Activated naive CD4-positive, alpha-beta T cell treated with anti-CD3 and anti-CD28 coated beads, Interleukin-2, amount 10 ng/mL, durations not matched to agents 7 days and 5 days (primary cell): Measurements from ENCODE around the gene AK9.

Experiments
- CTCF ChIA-PET: fragments of 350-600 bp; sonication (Branson Sonifier 250); formaldehyde crosslinking; loops from one replicate; lab custom pipeline; 2021; ENCODE audit warnings: antibody characterized with exemption; lab: Charles Lee
- DNase-seq: peaks from one replicate; pipeline ENCODE4 v3.0.0-alpha.2; 2020
- H3K27ac Mint-ChIP-seq: one replicate; pipeline ENCODE4 v1.8.0; 2021; ENCODE audit warnings: mild to moderate bottlenecking, moderate library complexity, mixed read lengths
- H3K27me3 Mint-ChIP-seq: one replicate; pipeline ENCODE4 v1.8.0; 2021; ENCODE audit warnings: mild to moderate bottlenecking, mixed read lengths
- H3K36me3 Mint-ChIP-seq: one replicate; pipeline ENCODE4 v1.8.0; 2021; ENCODE audit warnings: mixed read lengths
- H3K4me1 Mint-ChIP-seq: one replicate; pipeline ENCODE4 v1.8.0; 2021; ENCODE audit warnings: mixed read lengths
- H3K4me3 Mint-ChIP-seq: one replicate; pipeline ENCODE4 v1.8.0; 2021; ENCODE audit warnings: mild to moderate bottlenecking, moderate library complexity, mixed read lengths
- H3K9me3 Mint-ChIP-seq: one replicate; pipeline ENCODE4 v1.8.0; 2021; ENCODE audit warnings: mixed read lengths

AK9 gene

DNA sequence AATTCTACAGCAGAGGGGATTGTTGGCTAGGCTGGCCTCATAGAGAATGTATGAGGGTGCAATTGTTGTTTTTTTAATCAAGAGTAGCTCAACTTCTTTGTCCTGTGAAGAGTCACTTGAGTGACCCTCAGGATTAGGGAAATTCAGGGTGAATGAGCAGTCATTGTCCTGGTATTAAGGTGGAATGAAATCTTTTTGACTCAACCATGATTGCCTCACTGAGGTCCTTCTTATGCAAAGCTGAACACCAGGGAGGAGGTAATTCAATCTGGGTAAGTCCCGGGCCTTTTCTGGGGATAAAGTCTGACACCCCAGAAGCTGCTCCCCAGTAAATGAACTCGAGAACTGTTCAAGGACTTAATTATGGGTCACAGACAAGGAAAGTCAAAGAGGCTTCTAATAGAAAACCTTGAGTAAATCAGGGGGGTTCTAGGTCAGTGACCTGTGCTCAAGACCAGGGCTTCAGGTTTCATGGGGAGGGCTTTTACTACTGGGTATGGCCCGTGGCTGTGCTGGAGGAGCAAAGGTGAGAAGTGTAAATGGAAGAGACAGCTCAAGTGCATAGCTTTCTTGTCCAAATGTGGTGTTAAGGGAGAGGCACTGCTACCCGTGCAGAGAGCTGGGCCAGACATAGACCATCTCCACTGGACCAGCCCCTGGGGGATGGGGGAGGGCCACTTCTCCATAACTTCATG, 182.7 kb downstream of the AK9 start:
- H3K9me3 Mint-ChIP-seq = peaks cover 3% of the 10 kb centered on the region
- no peak for DNase-seq
- CTCF ChIA-PET = interaction anchor here (0.6 to 1.9 kb wide), 4 partner anchors 11 to 162 kb away, joined by 3 to 5 read pairs (median 4); partner anchors contain the start of gene ZBTB24
- H3K36me3 Mint-ChIP-seq = no peaks in the 10 kb centered on the region
- H3K27ac Mint-ChIP-seq = no peak overlapping the region
- peaks cover 19% of the 10 kb centered on the region for H3K27me3 Mint-ChIP-seq
- no peaks in the 10 kb centered on the region for H3K4me1 Mint-ChIP-seq
- no peak overlapping the region for H3K4me3 Mint-ChIP-seq

DNA sequence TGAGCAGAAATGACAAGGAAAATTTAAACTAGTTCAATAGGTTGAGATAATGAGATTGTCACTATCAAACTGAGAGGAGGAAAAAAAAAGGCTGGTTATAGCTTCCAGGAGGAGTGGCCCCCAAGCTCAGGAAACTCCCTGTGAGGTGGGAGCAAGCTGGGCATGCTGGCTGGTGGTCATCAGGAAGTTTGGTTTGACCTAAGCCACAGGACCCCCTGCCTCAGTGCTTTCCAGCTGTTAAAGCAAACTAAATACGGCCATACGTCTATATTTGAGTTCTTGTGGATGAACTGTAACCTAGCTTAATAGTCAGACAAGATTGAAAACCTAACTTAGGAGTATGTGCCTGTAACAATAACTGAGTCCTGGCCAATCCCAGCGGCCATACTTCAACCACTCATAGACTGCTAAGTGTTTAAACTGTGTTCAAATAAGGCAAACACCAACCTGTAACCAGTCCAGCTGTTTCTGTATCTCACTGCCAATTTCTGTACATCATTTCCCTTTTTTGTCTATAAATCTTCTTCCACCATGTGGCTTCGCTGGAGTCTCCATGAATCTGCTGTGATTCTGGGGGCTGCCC, 183.4 kb downstream of the AK9 start:
- H3K27me3 Mint-ChIP-seq = peaks cover 21% of the 10 kb centered on the region
- no peak overlapping the region for H3K27ac Mint-ChIP-seq
- CTCF ChIA-PET = interaction anchor here (0.6 to 1.9 kb wide), 3 partner anchors 10 to 161 kb away, joined by 3 to 5 read pairs (median 3); no protein-coding TSS in a partner anchor
- no peaks in the 10 kb centered on the region for H3K4me1 Mint-ChIP-seq
- H3K9me3 Mint-ChIP-seq = peaks cover 3% of the 10 kb centered on the region
- DNase-seq = no peak
- no peaks in the 10 kb centered on the region for H3K36me3 Mint-ChIP-seq
- H3K4me3 Mint-ChIP-seq = no peak overlapping the region

DNA sequence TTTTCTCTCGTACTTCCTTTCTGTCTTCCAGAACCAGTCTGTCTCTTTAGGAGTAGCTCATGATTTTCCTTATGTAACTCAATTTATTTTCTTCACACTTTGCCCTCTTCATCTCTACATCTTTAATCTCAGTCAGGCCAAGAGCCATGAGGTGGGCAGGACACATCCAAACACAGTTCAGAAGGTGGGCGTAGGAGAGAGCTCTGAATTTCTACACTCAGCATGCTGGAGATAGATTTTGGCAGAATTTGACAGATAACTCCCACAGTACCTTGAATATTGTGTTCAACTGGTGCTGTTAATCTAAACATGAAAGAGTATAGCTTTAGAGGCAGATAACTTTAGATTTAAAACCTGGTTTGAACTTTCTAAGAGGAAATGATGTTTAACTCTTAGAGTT, 184.2 kb downstream of the AK9 start:
- peaks cover 3% of the 10 kb centered on the region for H3K9me3 Mint-ChIP-seq

DNA sequence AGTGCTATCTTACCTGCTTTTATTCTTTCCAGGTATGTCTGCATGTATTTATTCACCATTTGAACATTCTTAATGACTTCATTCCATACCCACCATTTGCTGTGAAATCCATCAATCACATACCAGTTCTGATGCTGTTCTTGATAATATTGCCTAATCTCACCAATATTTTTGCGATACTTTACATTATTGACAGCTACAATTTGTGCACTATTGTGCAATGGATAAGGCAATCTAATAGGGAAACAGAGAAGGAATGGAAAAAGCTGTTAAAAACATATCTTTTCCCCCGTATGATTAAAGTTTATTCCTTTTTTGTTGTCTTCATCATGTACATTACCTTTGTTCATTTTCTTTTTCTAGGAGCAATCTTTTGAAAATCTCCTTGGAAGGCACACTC, 184.7 kb downstream of the AK9 start:
- Mint-ChIP-seq H3K9me3 (peaks cover 3% of the 10 kb centered on the region), H3K4me3 (no peak overlapping the region), H3K27me3 (peaks cover 21% of the 10 kb centered on the region), H3K4me1 (no peaks in the 10 kb centered on the region), H3K27ac (no peak overlapping the region), H3K36me3 (no peaks in the 10 kb centered on the region)
- no peak for DNase-seq
- CTCF ChIA-PET = interaction anchor here (1.1 to 1.9 kb wide), 2 partner anchors 9 to 45 kb away, joined by 3 to 5 read pairs; no protein-coding TSS in a partner anchor

More for the DNA sequence above, 184.2 kb downstream of the AK9 start:
- H3K4me3 Mint-ChIP-seq = no peak overlapping the region
- no peak overlapping the region for H3K27ac Mint-ChIP-seq
- peaks cover 21% of the 10 kb centered on the region for H3K27me3 Mint-ChIP-seq
- no peaks in the 10 kb centered on the region for H3K4me1 Mint-ChIP-seq
- DNase-seq = no peak
- no peaks in the 10 kb centered on the region for H3K36me3 Mint-ChIP-seq
- CTCF ChIA-PET = interaction anchor here (1.1 to 1.9 kb wide), 2 partner anchors 10 to 46 kb away, joined by 3 to 5 read pairs; no protein-coding TSS in a partner anchor

DNA sequence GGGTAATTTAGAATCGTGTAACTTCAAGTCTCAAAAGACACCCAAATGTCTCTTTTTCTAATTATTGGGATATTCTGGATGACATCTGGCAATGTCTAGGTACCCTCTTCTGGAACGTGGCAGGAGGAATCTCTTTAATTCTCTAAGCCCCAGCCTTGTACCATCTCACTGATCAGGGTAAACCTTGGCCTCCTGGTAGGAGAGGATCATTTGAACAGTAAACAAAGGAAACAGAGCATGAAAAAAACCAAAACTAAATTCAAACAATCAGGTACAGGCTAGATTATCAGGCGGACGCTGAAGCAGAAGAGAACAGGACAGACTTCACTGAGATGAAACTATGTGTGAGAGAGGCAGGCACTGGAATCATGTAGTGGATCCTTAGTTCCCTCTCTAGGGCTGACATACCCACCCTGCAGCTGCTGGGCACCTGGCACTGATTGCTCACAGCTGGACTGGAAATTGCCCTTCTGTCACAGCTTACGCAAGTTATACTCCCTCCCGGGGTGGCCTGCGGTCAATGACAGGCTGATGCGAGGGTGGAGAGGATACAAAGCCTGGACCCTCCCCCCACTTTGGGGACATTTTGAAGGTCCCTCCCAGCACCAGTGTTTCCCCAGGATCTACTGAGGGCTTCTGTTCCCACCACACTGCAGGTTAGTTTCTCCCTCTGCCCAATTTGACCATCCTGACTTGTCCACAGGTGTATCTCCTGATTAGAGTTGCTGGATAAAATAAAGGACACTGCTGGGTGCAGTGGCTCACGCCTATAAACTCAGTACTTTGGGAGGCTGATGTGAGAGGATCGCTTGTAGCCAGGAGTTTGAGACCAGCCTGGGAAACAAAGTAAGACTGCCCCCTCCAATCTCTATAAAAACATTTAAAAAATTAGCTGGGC, 187.4 kb downstream of the AK9 start:
- no peaks in the 10 kb centered on the region for H3K36me3 Mint-ChIP-seq
- CTCF ChIA-PET = no interaction called here

GRCh38 chr6:109498936-109499335, 192.1 kb downstream of the AK9 start:
- no peaks in the 10 kb centered on the region for H3K36me3 Mint-ChIP-seq
- DNase-seq = no peak
- CTCF ChIA-PET = no interaction called here
- no peak overlapping the region for H3K4me3 Mint-ChIP-seq
- no peaks in the 10 kb centered on the region for H3K9me3 Mint-ChIP-seq
- no peak overlapping the region for H3K27ac Mint-ChIP-seq
- peaks cover 18% of the 10 kb centered on the region for H3K4me1 Mint-ChIP-seq
- H3K27me3 Mint-ChIP-seq = peaks cover 19% of the 10 kb centered on the region

More for the DNA sequence above, 187.4 kb downstream of the AK9 start:
- no peak for DNase-seq
- Mint-ChIP-seq H3K4me3 (no peak overlapping the region), H3K4me1 (no peaks in the 10 kb centered on the region), H3K27ac (no peak overlapping the region), H3K27me3 (peaks cover 14% of the 10 kb centered on the region), H3K9me3 (no peaks in the 10 kb centered on the region)

DNA sequence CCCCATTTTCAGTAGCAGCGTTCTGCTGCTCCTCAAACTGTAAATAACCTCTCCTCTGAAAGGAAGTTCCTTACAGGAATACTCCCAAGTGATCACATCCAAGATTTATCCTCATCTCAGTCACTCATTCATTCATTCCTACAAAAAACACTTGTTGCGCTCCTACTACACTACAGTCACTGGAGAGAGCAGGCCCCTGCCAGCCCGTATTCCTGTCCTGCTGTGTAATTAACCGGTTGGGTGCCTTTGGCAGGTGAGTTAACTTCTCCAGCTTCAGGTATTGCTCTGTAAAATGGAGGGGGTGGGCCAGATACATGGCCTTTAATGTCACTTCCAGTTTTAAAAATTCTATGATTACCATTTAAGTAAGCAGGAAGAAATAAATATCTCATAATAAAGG, 192.9 kb downstream of the AK9 start:
- peaks cover 12% of the 10 kb centered on the region for H3K27me3 Mint-ChIP-seq
- no peak overlapping the region for H3K4me3 Mint-ChIP-seq
- DNase-seq = no peak
- H3K36me3 Mint-ChIP-seq = no peaks in the 10 kb centered on the region
- no peaks in the 10 kb centered on the region for H3K9me3 Mint-ChIP-seq
- H3K27ac Mint-ChIP-seq = no peak overlapping the region
- peaks cover 18% of the 10 kb centered on the region for H3K4me1 Mint-ChIP-seq
- CTCF ChIA-PET = no interaction called here

- Mint-ChIP-seq H3K4me1 (peaks cover 28% of the 10 kb centered on the region), H3K27me3 (peaks cover 12% of the 10 kb centered on the region), H3K9me3 (no peaks in the 10 kb centered on the region), H3K4me3 (no peak overlapping the region), H3K27ac (peak overlapping the region; percentile 3), H3K36me3 (no peaks in the 10 kb centered on the region)
- CTCF ChIA-PET = interaction anchor here (1.5 kb wide), 1 partner anchor 544 kb away, joined by 5 read pairs; no protein-coding TSS in a partner anchor
- DNase-seq = peak; percentile 33
Observed at GRCh38 chr6:109496036-109496772, 194.8 kb downstream of the AK9 start.

DNA sequence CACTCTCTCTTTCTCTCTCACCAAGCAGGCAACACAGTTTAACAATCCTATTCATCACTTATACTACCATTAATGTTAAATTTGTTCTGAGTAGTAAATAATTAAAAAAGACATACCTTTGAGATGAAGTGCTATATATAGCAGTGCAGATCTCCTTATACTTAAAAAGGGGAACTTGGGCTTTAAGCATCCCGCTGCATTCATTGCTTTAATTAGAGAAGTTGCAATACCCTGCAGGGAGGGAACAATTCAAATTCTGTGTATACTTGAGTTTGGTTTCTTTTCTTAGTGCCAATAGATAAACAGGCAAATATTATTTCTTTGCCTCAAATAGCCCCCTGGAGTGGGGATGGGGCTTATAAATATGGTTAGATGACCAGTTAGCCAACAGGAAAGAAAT, 197.1 kb downstream of the AK9 start:
- peaks cover 40% of the 10 kb centered on the region for H3K4me1 Mint-ChIP-seq
- H3K27ac Mint-ChIP-seq = no peak overlapping the region
- no peak for DNase-seq
- no peaks in the 10 kb centered on the region for H3K36me3 Mint-ChIP-seq
- CTCF ChIA-PET = no interaction called here
- H3K27me3 Mint-ChIP-seq = peaks cover 12% of the 10 kb centered on the region
- H3K9me3 Mint-ChIP-seq = no peaks in the 10 kb centered on the region
- H3K4me3 Mint-ChIP-seq = no peak overlapping the region

DNA sequence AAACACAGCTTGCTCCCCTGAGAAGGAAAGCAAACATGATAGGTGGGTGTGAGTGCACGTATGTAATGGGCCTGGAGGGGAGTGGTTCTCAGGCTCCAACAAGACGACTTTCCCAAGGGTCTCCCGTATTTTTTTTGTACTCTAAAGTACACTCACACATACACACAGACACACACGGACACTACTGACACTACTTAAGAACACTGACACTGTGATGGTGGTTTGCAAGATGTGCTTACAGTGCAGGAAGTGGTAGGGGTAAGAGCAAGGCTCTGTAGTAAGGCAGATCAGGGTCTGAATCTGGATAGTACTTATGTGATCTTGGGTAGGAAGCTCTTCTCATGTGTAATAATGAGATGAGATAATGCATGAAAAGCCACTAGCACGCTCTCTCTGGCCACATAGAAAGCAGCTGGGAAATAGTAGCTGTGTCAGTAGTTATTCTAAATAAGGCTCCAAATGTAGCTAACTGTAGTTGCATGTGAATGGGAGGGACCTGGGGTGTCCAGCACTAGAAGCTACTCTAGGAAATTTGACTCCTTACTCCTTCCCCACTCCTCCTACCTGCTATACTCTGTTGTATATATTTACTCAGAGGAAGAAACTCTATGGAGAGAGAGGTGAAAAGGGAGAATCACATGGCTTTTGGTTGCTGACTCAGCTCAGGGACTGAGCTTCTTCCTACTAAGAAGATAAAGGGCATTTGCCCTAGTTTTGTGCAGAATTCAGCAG, 199.6 kb downstream of the AK9 start:
- Mint-ChIP-seq H3K27ac (peak overlapping the region; percentile 82), H3K36me3 (no peaks in the 10 kb centered on the region), H3K27me3 (peaks cover 7% of the 10 kb centered on the region), H3K9me3 (no peaks in the 10 kb centered on the region), H3K4me3 (no peak overlapping the region), H3K4me1 (peaks cover 30% of the 10 kb centered on the region)
- CTCF ChIA-PET = interaction anchor here (1.0 to 1.8 kb wide), 10 partner anchors 9 to 109 kb away, joined by 3 to 9 read pairs (median 4); partner anchors contain the start of genes CD164 and MICAL1
- DNase-seq = peak; percentile 36

DNA sequence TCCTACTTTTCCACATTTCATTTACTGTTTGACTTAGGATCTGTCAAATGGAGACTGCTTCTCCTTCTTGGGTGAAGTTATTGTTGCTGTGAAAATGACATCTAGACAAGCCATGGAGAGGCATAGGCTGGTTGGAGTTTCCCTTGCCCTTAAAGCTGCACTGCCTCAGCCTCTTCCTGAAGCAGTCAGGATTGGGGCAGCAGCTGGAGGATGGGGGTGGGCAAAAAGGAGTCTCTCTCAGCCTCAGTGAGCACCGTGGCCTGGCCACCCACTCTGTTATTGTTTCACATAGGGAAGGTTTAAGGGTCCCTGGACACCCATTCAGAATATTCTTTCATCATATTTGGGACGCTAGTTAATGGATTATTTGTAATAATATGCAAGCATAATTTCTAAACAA, 200.3 kb downstream of the AK9 start:
- Mint-ChIP-seq H3K9me3 (no peaks in the 10 kb centered on the region), H3K36me3 (no peaks in the 10 kb centered on the region), H3K4me1 (peaks cover 24% of the 10 kb centered on the region), H3K27ac (peak overlapping the region; percentile 82), H3K27me3 (peaks cover 3% of the 10 kb centered on the region), H3K4me3 (no peak overlapping the region)
- DNase-seq = no peak
- CTCF ChIA-PET = interaction anchor here (1.0 to 1.8 kb wide), 9 partner anchors 9 to 108 kb away, joined by 3 to 9 read pairs (median 5); partner anchors contain the start of genes CD164 and MICAL1

- H3K27ac Mint-ChIP-seq = no peak overlapping the region
- no peaks in the 10 kb centered on the region for H3K9me3 Mint-ChIP-seq
- H3K27me3 Mint-ChIP-seq = peaks cover 7% of the 10 kb centered on the region
- no peak overlapping the region for H3K4me3 Mint-ChIP-seq
- H3K36me3 Mint-ChIP-seq = no peaks in the 10 kb centered on the region
- H3K4me1 Mint-ChIP-seq = peaks cover 31% of the 10 kb centered on the region
- DNase-seq = no peak
- CTCF ChIA-PET = no interaction called here
Observed at GRCh38 chr6:109488001-109488400, 203.0 kb downstream of the AK9 start.

DNA sequence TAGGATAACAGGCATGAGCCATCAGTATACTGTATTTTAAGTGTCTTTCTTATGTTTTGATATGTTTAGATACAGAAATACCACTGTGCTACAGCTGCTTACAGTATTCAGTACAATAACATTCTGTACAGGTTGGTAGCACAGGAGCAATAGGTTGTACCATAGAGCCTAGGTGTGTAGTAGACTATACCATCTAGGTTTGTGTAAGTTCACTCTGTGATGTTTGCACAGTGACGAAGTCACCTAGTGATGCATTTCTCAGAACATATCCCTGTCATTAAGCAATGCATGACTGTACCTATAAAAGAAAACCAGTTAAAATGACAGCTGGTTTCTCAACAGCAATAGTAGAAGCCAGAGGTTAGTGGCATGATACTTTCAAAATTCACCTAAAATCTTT, 204.9 kb downstream of the AK9 start:
- Mint-ChIP-seq H3K4me1 (peaks cover 33% of the 10 kb centered on the region), H3K9me3 (peaks cover 2% of the 10 kb centered on the region), H3K27me3 (peaks cover 7% of the 10 kb centered on the region), H3K4me3 (no peak overlapping the region), H3K27ac (no peak overlapping the region), H3K36me3 (peaks cover 11% of the 10 kb centered on the region)
- DNase-seq = no peak
- CTCF ChIA-PET = no interaction called here
